ENCODE measurements around the gene JAKMIP1.
A peak's percentile ranks its signal among the peaks of the same experiment; 100 is the strongest.

The JAKMIP1 gene

GRCh38 chr4:6042293-6043063 is 157.9 kb downstream of the JAKMIP1 start:
- DNase-seq (ENCODE audit: low spot score): no peak

DNA sequence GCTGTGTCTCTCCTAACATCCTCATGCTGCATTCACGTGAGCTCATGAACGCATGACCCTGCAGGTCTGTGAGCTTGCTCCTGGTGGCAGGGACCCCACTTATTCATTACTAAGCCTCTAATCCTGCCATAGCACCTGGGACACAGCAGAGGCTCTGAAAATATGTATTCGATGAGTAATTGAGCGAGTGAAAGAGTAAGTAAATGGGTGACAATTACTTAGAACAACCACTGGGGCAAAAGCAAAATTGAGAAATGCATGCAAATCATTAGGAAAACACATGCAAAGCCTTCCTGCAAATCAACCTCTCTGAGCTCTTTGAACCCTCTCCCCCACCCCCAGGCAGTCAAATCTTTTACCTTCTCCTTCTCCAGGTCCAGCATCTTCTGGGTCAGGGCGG is 158.5 kb downstream of the JAKMIP1 start:
- DNase-seq (ENCODE audit: low spot score): no peak

DNA sequence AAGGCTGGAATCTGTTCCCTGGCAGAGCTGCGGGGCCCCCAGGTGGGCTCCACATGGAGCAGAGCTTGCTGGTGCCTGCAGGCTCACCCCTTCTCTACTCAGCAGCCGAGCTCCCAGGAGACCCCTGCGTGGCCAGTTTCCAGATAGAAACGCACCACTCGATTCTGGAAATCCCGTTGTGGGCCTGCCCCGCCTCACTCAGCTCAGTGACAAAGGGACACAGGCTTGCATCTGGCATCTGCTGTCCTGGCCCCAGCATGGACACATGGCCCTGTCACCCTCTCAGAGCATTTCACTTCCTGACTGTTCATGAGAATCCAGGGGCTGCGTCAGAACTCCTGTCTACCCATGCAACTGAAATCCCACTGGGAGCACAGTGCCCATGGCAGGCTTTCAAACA is 161.6 kb downstream of the JAKMIP1 start:
- no peak for DNase-seq (ENCODE audit: low spot score)

DNA sequence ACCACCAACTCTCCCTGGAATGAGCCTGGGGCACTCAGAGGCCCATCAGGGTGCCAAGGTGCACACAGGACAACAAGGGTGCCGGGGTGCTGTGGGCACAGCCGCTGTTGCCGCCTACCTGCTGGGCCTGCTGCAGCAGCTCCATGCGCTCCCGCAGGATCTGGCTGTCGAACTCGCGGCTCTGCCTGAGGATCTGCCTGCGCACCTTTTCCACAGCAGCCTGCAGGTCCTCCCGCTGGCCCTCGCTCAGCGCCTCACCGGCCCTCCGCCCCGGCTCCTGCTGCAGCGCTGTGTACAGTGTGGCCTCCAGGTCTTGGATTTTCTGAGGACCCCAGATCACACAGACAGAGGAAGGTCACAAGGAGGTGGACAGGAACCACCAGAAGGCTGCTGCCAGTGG is 164.6 kb downstream of the JAKMIP1 start:
- no peak for DNase-seq (ENCODE audit: low spot score)

DNA sequence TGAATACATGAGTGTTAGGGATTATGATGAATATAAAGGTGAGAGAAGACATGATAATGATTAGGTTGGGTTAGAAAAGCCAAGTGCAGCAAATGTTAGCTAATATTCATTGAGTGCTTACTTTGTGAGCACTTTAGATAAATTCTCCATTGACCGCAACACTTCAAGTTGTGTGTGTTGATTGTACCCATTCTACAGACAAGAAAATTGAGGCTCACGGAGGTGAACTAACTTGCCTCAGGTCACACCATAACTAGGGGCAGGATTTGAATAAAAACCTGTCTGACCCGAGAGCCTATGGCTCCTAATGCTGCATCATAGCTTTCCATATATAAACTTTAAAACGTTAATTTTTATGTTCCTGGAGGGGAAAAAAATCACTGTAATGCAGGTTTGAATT is 167.0 kb downstream of the JAKMIP1 start:
- no peak for DNase-seq (ENCODE audit: low spot score)

- peak; percentile 50 for DNase-seq (ENCODE audit: low spot score)
Observed at GRCh38 chr4:6032249-6033244, 167.8 kb downstream of the JAKMIP1 start.

DNA sequence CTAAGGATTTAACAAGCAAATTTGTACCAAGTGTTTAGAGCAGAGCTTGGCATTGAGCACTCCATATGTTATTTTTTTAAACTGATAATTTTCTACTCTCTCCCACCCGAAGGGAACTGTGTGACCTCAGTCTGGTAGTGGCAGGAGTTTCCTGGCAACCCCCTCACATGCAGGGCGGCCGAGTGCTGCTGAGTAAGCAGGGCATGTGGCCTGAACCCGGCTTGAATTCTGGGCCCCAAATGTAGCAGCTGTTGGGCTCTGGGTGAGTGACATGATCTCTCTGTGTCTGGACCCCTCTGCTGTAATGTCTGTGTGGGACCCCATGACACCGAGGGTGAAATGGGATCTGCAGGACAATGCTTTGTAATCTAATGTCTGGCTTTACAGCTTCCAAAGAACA is 168.5 kb downstream of the JAKMIP1 start:
- no peak for DNase-seq (ENCODE audit: low spot score)

- no peak for DNase-seq (ENCODE audit: low spot score)
Observed at GRCh38 chr4:6030679-6031078, 169.7 kb downstream of the JAKMIP1 start.

DNA sequence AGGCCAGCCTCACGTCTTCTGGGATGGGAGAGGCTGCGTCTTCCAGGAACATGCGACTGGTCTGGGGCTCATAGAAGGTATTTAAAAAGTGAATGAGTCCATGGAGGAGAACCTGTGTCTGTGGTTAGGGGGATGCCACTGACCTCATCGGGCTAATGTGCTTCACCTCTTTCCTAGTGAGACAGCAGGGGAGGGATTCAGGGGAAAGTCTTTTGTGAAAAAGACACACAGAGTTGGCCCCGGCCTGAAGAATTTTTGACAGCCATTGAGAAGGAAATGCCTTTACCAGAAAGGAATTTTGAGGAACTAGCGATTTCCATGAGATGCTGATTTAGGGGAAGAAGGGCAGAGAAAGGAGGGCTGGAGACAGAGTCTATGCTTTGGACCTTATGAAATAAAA is 171.1 kb downstream of the JAKMIP1 start:
- no peak for DNase-seq (ENCODE audit: low spot score)

GRCh38 chr4:6028168-6028567 is 172.2 kb downstream of the JAKMIP1 start:
- no peak for DNase-seq (ENCODE audit: low spot score)

GRCh38 chr4:6027392-6027791 is 173.0 kb downstream of the JAKMIP1 start:
- DNase-seq (ENCODE audit: low spot score): peak; percentile 22

- DNase-seq (ENCODE audit: low spot score): no peak
Observed at GRCh38 chr4:6024313-6024960, 175.9 kb downstream of the JAKMIP1 start.

- peak; percentile 27 for DNase-seq (ENCODE audit: low spot score)
Observed at GRCh38 chr4:6023731-6024130, 176.6 kb downstream of the JAKMIP1 start.

DNA sequence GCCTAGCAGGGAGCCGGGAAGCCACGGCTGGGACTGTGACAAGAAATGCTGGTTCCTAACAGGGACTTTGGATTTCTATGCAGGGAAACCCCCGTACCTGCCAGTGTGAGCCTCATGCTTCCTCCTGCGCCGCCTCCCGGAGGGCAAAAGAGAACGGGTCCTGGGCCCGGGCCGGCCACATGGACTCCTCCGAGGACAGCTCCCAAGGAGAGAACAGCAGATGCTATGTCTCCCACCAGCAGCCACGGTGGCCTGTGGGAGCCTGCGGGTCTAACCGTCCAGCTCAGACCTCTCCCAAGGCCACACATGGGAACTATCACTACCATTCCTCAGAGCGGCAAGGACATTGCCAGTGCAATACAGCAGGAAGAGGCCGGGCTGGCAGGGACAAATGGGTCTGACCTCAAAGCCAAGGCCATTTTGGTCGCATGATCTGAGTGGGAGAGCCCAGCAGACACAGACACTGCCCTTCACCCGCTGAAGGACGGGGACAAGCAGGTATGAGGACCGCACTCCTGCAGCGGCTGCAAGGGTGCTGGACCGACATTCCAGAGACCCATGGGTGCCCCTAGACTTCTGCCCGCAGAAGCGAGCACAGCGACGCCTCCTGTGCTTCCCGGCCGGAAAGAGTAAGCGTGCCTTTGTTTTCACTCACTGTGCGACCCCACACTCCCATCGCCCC is 177.6 kb downstream of the JAKMIP1 start:
- no peak for DNase-seq (ENCODE audit: low spot score)

DNA sequence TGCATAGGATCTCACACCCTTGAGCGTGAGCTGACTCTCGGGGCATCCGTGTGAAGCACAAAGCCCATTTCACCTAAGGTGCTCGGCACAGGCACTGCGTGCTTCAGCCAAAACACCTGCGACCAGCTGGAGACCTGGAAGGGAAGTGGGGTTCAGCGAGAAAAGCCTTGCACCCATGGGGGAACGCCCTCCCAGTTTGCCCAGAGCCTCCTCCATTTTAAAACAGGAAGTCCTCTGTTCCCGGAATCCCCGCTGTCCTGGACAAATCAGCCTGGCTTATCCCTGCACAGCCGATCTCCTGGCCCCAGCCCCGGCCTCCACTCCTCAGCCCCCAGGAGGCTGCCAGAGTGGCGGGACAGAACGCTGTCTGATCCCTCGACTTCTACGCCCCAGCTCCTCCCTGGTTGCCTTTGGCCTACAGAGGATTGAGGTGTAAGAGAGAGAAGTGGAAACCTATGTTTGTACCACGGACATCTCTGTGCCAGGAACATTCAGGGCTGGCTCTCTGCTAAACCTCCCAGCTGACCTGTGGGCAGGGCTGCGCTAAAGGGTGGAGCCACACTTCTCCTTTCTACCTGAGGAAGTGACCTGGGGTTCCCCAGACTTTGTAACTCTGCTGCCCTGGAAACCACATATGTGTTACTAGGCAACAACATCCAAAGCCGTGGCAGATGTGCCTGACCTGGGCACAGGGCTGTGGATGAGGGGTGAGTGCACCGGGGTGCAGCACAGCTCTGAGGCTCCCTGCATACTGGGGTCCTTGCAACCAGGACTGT is 178.3 kb downstream of the JAKMIP1 start:
- DNase-seq (ENCODE audit: low spot score): no peak

DNA sequence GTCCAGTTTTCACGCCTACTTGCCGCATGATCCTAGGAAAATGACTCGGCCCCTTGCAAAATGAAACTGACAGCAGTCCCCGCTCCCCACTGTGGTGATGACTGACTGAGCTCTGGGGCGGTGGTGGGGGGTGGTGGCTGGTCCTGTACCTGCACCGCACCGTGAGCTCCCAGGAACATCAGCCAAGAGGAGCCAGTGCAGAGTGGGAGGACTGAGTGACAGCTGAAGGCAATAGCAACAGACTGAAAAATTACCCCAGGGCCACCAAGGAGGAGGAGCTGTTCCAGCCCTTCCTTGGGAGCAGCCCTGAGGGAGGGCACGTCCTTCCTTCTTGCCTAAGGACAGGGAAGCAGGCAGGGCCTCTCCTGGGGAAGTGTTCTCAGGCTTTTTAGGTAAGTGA is 179.7 kb downstream of the JAKMIP1 start:
- DNase-seq (ENCODE audit: low spot score): no peak

GRCh38 chr4:6019316-6020263 is 180.8 kb downstream of the JAKMIP1 start:
- DNase-seq (ENCODE audit: low spot score): peak; percentile 64

- DNase-seq (ENCODE audit: low spot score): no peak
Observed at GRCh38 chr4:6018331-6018730, 182.0 kb downstream of the JAKMIP1 start, which contains the start of gene C4orf50. Gene C4orf50, minus strand, starts transcription at chr4:6018431.

DNA sequence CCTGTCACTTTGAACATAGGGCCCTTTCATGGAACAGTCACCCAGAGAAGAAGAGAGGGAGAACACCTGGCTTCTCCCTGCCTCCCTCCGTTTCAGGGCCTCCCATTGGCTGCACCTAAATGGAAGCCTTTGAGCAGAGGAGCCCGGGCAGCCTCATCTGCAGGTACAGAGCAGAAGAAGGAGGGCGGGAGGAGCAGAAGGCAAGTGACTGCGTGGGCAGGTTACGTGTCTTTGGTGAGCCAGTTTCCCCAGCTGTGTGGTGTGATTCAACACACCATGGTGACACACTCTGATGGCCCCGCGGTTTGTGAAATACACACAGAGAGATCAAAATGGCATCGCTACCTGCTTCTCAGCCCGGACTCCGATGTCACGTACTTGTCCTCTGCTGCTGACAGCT is 182.5 kb downstream of the JAKMIP1 start:
- DNase-seq (ENCODE audit: low spot score): no peak

DNA sequence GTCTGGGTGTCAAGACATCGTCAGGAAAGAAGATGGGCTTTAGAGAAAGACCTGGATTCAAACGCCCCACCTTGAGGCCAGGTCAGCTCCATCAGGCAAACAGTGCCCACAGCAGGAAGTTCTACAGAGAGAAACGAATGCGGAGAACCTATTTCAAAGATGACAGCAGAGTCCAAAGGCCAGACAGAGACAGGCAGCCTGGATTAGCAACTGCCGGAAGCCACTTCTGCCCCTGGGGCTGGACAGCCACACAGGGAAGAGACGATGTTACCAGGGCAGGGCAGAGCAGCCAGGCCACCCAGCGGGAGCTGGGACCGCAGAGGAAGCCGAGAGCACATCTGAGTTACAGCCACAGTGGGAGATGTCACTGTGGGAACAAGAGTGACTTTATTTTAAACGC is 183.3 kb downstream of the JAKMIP1 start:
- no peak for DNase-seq (ENCODE audit: low spot score)
